GM21447 (cell line): ENCODE measurements around the gene CYP4F12.

ENCODE experiments used
- ATAC-seq: cut with Tn5 transposase; IDR thresholded peaks from one replicate; pipeline ENCODE4 v1.9.1; 2021; ENCODE audit not compliant: unreplicated experiment

The CYP4F12 gene

DNA sequence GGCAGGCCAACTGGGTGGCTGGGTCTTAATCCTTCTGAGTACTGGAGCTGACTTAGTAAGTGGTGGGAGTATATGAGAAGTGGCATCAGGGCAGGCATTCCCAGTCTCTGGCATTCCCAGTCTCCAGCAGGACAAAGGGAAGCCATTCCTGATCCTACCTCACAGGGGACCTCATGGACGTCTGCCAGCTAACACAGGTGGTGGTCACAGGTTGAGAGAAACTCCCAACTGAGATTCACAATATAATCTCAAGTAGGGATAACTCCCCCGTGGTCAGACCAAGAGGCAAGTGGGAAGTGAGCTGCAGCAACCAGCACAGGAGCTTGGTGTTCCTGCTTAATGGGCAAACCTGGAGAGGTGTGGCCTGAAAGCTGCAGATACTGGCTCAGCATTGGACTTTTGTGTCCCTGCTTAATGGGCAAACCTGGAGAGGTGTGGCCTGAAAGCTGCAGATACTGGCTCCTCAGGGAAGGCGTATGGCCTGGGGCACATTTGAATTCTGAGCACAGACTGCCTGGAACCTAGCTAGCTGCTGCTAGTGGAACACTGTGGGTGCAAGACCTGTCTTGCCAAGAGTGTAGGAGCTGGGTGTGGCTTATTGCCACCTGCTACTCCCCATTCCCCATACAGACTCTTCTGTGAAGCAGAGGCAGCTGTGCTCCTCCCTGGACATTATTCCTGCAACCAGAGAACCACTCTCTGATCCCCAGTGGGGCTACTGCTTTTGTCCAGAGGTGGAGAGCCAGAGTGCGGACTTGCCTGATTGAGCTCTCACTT, 29.1 kb downstream of the CYP4F12 start:
- no peak for ATAC-seq

GRCh38 chr19:15702534-15702930, 29.6 kb downstream of the CYP4F12 start:
- no peak for ATAC-seq

DNA sequence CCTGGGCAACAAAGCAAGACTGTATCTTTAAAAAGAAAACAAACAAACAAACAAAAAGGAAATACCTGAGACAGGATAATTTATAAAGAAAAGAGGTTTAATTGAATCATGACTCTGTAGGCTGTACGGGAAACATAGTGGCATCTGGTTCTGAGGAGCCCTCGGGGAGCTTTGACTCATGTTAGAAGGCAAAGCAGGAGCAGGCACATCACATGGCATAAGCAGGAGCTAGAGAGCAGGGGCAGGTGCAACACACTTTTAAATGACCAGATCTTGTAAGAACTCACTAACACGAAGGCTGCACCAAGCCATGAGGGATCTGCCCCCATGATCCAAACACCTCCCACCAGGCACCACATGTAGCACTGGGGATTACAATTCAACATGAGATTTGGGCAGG, 41.8 kb downstream of the CYP4F12 start:
- no peak for ATAC-seq

DNA sequence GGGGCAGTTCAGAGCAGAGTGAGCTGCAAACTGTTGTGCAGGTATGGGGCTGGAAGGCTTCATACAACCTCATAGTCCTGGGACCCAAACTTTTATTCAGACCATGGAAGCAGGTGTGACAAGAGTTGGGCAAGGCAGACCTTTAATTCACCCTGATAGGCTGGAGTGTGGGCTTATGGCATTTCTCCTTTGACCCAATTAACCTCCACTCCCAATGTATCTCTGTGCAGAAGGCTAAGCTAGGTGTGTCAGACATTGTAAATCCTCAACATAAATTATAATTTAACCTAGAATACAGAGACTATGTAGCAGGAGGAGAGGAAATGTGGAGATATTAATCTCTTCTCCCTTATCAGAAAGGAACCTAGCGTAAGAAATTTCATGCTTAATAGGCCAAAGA, 42.8 kb downstream of the CYP4F12 start:
- ATAC-seq = no peak

DNA sequence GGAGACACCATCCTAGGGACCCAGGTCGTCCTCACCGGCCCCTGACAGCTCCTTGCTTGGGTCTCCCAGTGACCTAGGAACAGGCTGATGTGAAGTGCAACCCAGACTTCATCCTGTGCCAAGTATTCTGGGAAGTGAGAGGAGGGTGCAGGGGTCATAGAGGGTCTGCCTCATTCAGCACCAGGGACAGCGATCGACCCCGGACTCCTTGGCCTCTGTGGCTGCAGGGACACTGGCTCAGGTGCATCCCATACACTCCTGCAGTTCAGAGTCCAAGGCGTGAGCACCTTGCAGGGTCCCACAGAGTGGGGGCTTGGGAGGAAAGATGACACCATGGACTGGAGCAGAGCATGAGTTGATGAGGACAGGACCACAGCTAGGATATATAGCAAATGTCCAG, 44.9 kb downstream of the CYP4F12 start:
- ATAC-seq = no peak

- no peak for ATAC-seq
Measured at GRCh38 chr19:15721268-15721667, 48.4 kb downstream of the CYP4F12 start.

DNA sequence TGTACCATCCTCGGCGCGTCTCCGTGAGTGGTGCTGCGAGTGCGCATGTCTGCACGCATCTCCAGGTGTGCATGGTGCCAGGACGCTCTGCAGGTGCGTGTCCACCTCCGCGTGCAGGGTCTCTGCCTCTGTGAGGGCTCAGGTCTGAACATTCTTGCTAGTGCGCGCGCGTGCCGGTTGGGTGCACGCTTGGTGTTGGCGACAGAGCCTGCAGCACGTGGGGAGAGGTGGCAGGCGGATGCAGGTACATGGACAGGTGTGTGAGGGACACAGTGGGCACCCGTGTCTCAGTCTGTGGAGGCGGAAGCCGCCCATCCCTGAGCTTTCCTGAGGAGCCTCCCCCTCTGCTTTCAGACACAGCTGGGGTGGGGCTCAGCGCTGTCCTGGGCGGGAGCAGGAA, 50.1 kb downstream of the CYP4F12 start:
- no peak for ATAC-seq

GRCh38 chr19:15727724-15728123, 54.8 kb downstream of the CYP4F12 start, which contains the start of gene OR10H2:
Gene OR10H2 (plus strand): TSS chr19:15728024. CDS start chr19:15728044, 20 bp downstream.
- no peak for ATAC-seq

DNA sequence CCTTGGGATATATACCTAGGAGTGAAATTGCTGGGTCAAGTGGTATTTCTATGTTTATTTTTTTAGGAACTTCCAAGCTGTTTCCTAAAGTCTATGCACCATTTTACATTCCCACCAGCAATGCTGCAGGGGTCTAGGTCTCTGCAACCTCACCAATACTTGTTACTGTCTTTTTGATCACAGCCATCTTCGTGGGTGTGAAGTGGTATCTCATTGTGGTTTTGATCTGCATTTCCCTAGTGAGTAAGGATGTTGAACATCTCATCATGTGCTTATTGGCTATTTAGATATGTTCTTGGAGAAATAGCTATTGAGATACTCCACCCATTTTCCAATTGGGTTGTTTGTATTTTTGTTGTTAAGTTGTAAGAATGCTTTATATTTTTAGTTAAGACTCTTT, 57.7 kb downstream of the CYP4F12 start:
- no peak for ATAC-seq

DNA sequence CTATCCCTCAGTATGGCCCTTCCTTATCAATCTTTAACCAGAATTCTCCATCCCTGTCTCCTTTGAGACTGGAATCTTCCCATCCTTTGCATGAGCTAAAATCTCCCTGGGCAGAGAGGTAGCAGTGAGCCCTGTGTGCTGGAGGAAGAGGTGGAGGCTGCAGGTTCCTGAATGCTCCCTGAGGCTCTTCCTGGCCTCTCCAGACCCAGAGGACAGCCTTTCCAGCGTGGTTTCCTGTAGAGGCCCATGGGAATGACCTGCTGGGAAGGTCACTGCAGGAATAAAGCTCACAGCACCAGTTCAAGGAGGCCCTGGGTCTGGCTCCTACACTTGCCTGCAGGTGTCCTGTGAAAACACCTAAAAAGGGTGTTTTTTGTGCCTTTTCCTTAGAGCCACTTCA, 59.5 kb downstream of the CYP4F12 start:
- ATAC-seq = no peak

- ATAC-seq = no peak
Measured at GRCh38 chr19:15733895-15734294, 61.0 kb downstream of the CYP4F12 start.

- ATAC-seq = no peak
Measured at GRCh38 chr19:15737722-15738121, 64.8 kb downstream of the CYP4F12 start, which contains the start of gene OR10H3. Gene OR10H3 (plus strand): TSS chr19:15737985. CDS start chr19:15741393, 3,408 bp downstream.

- ATAC-seq = no peak
Measured at GRCh38 chr19:15740785-15741184, 67.9 kb downstream of the CYP4F12 start.
